ENCODE data around the gene SPACA9.

- no peak for TF ChIP-seq PAX5 (IDR thresholded peaks at IDR 0.05; ENCODE audit: insufficient read depth, low read length, severe bottlenecking)
- no peak for TF ChIP-seq POLR2A (IDR thresholded peaks at IDR 0.05; ENCODE audit: low read depth, low read length)
- no peak for TF ChIP-seq TAF1 (IDR thresholded peaks at IDR 0.05; ENCODE audit: low read depth, low read length)
Measured at GRCh38 chr9:132866898-132867297, 11.8 kb upstream of the SPACA9 start.

Measured in GM12891 (cell line).